HuH-7 (cell line): Measurements from ENCODE around the gene AMOT.

Experiments used
- DNase-seq: peaks from one replicate; pipeline ENCODE4 v3.0.0; 2011; ENCODE audit warnings: low spot score

AMOT gene

GRCh38 chrX:112841114-112841819 lies 636 bp upstream of the AMOT start:
- peak; percentile 81 for DNase-seq

- no peak for DNase-seq
Observed at GRCh38 chrX:112839856-112840255, 775 bp downstream of the AMOT start.

GRCh38 chrX:112837531-112837930 lies 3.1 kb downstream of the AMOT start:
- DNase-seq, result no peak

DNA sequence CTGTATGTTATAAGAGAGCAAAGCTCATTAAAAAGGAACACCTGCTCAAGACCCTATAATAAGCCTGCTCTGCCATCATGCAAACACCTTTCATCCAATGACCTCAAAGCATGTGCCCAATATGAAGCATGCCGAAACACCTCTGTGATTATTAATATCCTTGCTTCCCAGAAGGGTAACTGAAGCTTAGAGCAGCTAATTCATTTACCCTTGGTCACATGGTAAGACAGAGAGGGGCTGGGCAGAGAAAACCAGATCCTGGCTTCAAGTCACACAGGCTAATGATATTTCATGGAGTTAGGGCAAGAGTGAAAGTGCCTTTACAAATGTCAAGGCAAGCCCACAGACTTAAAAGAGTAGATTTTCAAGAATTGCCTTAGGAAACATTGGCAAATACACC lies 5.6 kb downstream of the AMOT start:
- DNase-seq, result no peak

GRCh38 chrX:112834031-112834845 lies 6.4 kb downstream of the AMOT start:
- DNase-seq, result no peak

DNA sequence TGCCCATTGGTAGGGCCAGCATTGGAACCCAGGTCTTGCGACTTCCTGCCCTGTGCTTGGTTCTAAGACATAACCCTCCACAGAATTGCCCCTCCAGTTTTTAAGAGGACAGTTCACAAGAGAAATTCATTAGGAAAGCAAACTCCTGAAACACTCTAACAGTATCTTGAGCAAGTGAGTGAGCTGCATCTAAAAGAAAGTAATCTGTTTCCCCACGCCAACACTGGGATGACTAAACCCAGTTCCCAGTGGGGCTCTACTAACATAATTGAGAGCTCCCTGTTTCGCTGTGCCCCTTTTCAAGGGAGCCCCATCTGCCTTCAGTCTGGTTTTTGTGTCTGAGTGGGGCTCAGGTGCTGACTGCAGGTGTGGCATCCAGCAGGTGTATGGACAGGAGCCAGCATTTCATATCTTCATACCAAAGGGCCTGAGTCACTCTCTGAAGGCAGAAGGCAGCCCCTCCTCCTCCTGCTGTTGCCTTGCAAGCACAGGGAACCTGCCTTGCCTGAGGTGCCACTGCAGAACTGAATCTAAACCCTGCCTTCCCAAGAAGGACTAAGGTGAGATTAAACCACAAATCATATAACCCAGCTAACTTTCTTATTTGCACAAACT lies 8.0 kb downstream of the AMOT start:
- DNase-seq, result no peak

- no peak for DNase-seq
Observed at GRCh38 chrX:112830540-112830939, 10.1 kb downstream of the AMOT start.

DNA sequence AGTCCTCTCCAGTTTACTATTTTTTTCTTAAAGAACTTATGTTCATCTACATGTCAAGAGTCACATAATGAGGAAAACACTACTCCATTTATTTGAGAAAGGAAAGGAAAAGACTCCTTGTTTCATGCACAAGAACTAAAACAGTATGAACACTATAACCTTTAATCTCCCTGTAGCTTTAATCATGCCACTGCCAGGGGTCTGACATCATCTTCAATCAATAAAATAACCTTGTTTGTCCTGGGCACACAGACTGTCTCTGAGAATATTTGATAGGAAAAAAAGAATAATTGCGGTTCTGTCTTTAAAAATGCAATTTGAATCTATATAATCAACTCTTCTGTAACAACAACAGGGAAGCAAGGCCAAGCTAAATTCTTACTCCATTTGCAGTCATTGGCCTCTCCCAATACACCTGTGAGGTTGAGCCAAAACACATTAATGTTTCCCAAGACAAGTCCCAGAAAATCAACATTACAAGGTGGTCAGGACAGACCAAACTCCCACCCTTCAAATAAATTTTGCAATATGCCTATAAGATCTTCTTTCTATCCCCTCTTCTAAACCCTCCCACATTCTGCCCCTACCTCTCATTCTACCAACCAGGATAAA lies 13.2 kb downstream of the AMOT start:
- no peak for DNase-seq

- DNase-seq, result no peak
Observed at GRCh38 chrX:112826023-112826422, 14.6 kb downstream of the AMOT start.

- no peak for DNase-seq
Observed at GRCh38 chrX:112822892-112823291, 17.7 kb downstream of the AMOT start.

GRCh38 chrX:112820364-112821268 lies 20.0 kb downstream of the AMOT start:
- no peak for DNase-seq

DNA sequence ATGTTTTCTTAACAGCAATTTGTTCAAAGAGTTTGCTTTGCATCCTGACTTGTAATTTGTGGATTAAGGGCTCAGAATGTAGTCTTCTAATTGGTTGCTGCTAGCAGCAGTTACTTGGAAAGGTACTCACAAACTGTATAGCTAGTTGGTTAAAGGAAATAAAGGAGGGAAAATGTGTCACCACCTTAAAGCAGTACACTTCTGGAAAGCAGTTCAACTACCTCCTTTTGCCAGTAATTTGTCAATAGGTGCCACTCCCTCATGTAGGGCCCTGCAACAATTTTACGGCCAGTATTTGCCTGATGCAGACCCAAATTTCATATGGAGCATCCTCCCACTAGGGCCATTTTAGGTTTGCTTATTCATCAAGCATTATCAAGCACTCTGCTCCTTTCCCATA lies 20.8 kb downstream of the AMOT start:
- no peak for DNase-seq

DNA sequence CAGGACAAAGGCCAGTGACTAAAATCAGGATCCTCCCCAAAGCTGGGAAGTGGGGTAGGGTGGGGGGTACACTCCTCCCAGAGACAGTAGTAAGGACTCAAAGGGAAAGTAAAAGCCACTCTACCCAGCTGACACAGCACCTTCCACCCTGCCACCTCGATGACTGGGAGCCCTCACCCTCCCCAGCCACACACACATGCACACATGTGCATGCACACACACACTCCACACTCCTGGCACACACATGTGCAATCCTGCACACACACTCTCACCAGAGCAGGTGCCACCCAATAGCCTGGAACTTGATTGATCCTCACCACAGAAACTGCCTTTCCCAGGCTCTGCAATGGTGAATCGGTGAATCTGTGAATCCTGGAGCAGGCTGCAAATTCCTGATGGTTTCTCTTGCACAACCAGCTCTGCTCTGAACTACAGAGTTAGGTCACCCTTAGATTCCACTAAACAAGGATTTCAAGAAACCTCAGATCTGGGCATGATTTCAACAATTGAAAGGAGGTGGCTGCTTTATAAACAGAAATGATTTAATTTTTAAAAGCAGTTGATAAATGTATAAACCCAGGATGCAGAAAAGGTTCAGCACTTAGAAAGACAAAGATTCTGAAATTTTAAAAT lies 21.5 kb downstream of the AMOT start:
- DNase-seq, result no peak

DNA sequence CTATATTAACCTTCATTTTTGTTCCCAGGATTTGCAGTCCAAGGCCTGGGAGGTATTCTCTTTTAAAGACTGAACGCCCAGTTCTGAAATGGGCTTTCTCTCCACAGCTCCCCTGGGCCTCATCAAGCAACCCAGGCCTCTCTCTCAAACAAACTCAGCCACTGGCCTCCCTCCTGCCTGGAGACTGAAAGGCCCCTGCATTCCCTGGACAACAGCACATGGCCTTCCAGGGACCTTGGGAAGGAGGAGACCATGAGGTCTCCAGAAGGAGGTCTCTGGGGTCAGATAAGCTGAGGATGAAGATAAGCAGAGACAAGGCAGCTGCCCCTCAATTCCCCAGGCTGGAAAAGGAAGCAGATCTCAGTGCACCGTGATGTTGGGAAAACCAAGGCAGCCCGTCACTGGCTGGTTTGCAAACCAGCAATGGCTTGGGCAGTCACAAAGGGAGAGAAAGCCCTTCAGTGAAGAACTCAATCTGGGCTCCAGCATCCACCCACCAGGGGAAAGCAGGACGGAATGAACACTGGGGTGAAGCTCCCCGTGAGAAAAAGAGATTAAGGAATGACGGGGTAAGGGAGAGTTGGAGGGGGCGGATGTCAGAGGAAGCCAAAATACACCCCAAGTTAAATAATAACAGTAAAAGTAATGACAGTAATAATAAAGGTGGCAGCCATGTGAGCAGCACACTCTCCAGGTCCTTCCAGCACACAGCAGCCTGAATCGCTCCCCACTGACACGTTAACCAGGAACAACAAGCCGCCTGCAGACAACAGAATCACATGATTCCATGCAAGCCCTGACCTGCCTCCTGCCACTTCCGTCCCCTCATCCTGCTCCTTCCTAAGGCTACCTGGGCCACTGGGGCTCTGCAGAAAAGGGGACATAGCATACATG lies 22.3 kb downstream of the AMOT start:
- DNase-seq, result no peak

GRCh38 chrX:112816908-112817307 lies 23.7 kb downstream of the AMOT start:
- no peak for DNase-seq

- no peak for DNase-seq
Observed at GRCh38 chrX:112814496-112814895, 26.1 kb downstream of the AMOT start.

DNA sequence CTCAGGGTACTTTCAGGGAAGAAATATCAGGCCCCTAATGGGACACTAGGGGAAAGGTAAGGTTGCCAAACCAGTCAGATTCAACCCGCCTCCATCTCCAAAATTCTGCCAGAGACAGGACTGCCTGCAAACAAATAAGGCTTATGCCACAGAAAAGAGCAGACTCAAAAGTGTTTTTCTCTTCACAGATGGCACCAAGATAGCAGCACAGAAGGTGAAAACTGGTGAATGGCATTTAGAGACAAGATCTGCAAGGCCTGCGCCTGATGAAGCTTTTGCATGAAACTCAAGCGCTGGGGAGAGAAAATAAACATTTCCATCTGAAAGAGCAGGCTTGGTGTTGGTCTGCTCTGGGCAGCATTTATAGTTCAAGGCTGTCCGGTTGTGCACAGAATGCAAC lies 27.9 kb downstream of the AMOT start:
- no peak for DNase-seq

DNA sequence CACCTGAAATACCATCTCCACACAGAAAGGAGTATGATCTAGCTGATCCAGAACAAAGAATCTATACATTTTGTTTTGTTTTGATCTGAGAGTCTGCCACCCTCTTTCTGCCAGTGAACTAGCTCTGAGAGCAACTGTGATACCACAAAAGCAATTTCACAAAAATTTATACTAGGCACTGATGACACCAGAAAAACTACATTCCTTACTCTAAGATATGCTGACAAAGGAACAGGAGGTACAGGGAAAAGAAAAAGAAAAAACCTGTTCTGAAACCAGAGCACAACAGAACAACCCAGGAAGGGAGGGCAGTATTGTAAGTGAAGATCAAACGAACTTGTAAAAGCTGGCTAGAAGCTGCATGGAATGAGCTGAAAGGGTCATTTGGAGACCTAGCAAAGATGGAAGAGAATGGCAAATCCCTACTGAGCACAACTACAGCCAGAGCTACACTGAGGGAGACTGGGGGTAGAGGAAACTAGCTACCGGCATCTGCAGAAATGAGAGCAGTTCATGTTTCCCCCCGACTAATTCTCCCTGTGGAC lies 31.9 kb downstream of the AMOT start:
- no peak for DNase-seq

DNA sequence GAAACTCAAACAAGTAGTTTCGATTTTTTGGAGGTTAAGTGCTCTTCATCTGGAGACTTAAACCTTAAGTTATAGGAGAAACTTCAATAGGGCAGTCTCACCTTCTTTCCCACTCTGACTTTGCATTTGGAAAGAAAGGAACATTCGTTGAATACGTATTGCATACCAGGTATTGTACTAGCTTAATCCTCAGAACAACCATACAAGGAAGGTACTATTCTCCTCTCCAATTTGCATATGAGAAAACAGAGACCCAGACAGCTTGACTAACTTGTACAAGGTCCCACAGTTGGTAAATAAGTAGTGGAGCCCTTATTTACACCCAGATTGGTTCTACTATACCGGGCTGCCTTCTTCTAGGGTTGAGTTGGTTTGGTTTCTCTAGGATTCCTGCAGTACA lies 32.6 kb downstream of the AMOT start:
- no peak for DNase-seq

DNA sequence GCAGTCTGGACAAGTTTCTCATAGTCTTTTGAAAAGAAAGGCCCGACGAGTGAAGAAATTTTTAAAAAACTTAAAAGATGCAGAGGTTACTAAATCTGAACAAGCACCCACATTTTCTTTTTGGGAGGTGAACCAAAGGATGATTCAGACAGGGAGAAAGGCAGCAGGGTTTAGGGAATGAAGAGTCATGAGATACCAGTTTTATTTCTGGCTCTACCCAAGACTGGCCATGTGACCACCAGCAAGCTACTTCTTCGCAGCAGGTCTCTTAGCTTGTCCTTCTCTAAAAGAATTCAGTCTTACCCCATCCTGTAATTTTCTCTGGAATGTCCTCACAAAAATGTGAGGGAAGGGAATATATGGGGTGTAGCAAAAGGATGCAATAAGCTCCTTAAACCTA lies 37.6 kb downstream of the AMOT start:
- no peak for DNase-seq
